K562 (cell line): ENCODE results near the gene TSPOAP1. TPM values are rescaled to one million over a fixed set of nuclear protein-coding genes. Genes with fewer than 3 reads are reported as not detected.
A peak's percentile ranks its signal among the peaks of the same experiment; 100 is the strongest.

ENCODE experiments used
- C11orf30 ChIP-seq: fragments of 450-650 bp; IDR thresholded peaks from 2 replicates; pipeline ENCODE4 v1.6.1; 2016; ENCODE audit warnings: low read depth, mild to moderate bottlenecking
- FOS ChIP-seq: IDR thresholded peaks from 3 replicates; pipeline ENCODE4 v1.6.1; 2011; ENCODE audit not compliant: insufficient read length; ENCODE audit errors: extremely low read depth
- HDAC1 ChIP-seq, 2 experiments: fragments of 450-650 bp; IDR thresholded peaks; 2 replicates each; pipeline ENCODE4 v1.6.1; 2016 to 2017; ENCODE audit warnings: inconsistent platforms in 1 of 2, mild to moderate bottlenecking in 1 of 2, moderate library complexity in 1 of 2
- HNRNPL ChIP-seq: fragments of 200-400 bp; formaldehyde crosslinking; IDR thresholded peaks from 2 replicates; pipeline ENCODE4 v1.6.1; 2017; ENCODE audit warnings: low read depth, mild to moderate bottlenecking, low read length
- IFI16 ChIP-seq: fragments of 250-450 bp; sonication (Bioruptor Pico); IDR thresholded peaks from 2 replicates; pipeline ENCODE4 v2.1.2; 2022; ENCODE audit warnings: mild to moderate bottlenecking, inconsistent platforms
- KAT8 ChIP-seq: fragments of 450-650 bp; IDR thresholded peaks from 2 replicates; pipeline ENCODE4 v1.6.1; 2016; ENCODE audit warnings: low read depth, mild to moderate bottlenecking
- KDM4B ChIP-seq, 2 experiments: fragments of 450-650 bp in 1 of 2; sonication (generic) in 1 of 2; IDR thresholded peaks; 2 replicates each; pipeline ENCODE4 v1.6.1; 2016 to 2017; ENCODE audit warnings: borderline replicate concordance in 2 of 2, antibody characterized with exemption in 1 of 2, low read depth in 1 of 2, mild to moderate bottlenecking in 1 of 2
- MTF1 ChIP-seq: fragments of 250-450 bp; sonication (Bioruptor Pico); IDR thresholded peaks from 2 replicates; pipeline ENCODE4 v1.9.0; 2021; ENCODE audit warnings: moderate library complexity, mild to moderate bottlenecking, inconsistent platforms, borderline replicate concordance
- NFE2 ChIP-seq: IDR thresholded peaks from 2 replicates; pipeline ENCODE4 v1.6.1; 2014; ENCODE audit warnings: antibody characterized with exemption, low read depth
- NRF1 ChIP-seq, 2 experiments: fragments of 450-650 bp; IDR thresholded peaks in 1 of 2; conservative IDR thresholded peaks in 1 of 2; 2 replicates each; pipeline ENCODE4 v1.6.1; 2014; ENCODE audit warnings: mild to moderate bottlenecking in 2 of 2
- PHF8 ChIP-seq: fragments of 200-600 bp; sonication (generic); IDR thresholded peaks from 2 replicates; pipeline ENCODE4 v1.6.1; 2012; ENCODE audit warnings: mixed run types, mild to moderate bottlenecking, inconsistent platforms, low read length, moderate library complexity, borderline replicate concordance
- RHOXF2B ChIP-seq: fragments of 250-450 bp; sonication (Bioruptor Pico); conservative IDR thresholded peaks from 2 replicates; pipeline ENCODE4 v1.5.1; 2021
- TFAM ChIP-seq: fragments of 250-450 bp; sonication (Bioruptor Pico); conservative IDR thresholded peaks from 2 replicates; pipeline ENCODE4 v1.5.0; 2021; ENCODE audit warnings: mild to moderate bottlenecking, moderate library complexity
- U2AF2 ChIP-seq: fragments of 200-400 bp; formaldehyde crosslinking; optimal IDR thresholded peaks from 2 replicates; pipeline ENCODE3; 2017; ENCODE audit warnings: low read depth, mild to moderate bottlenecking, low read length
- YY1 ChIP-seq, 3 experiments: IDR thresholded peaks; 2 replicates each; pipeline ENCODE4 v1.6.1; 2011; ENCODE audit warnings: low read length in 2 of 3, mild to moderate bottlenecking in 2 of 3, moderate library complexity in 2 of 3, borderline replicate concordance in 1 of 3, control low read depth in 1 of 3, low read depth in 1 of 3; ENCODE audit not compliant: insufficient read depth in 3 of 3, insufficient replicate concordance in 2 of 3, control insufficient read depth in 1 of 3, insufficient read length in 1 of 3; ENCODE audit errors: extremely low read depth in 1 of 3
- ZNF398 ChIP-seq: fragments of 250-450 bp; sonication (Bioruptor Pico); IDR thresholded peaks from 2 replicates; pipeline ENCODE4 v1.8.0; 2021; ENCODE audit warnings: moderate library complexity, mild to moderate bottlenecking, inconsistent platforms
- ZNF584 ChIP-seq: fragments of 200-800 bp; sonication (Bioruptor generic); IDR thresholded peaks from 2 replicates; pipeline ENCODE4 v1.6.1; 2016; ENCODE audit warnings: low read depth, mild to moderate bottlenecking, missing genetic modification characterization, missing compliant biosample characterization
- ZNF696 ChIP-seq: fragments of 250-450 bp; sonication (Bioruptor Pico); conservative IDR thresholded peaks from 2 replicates; pipeline ENCODE4 v1.4.0; 2020; ENCODE audit warnings: mild to moderate bottlenecking, moderate library complexity
- polyA plus RNA-seq, 8 experiments: library from polyadenylated mRNA; depleted of rRNA in 4 of 8; stranded (reverse) in 5 of 8; unstranded in 3 of 8; fragments of >200 nt; fragmentation: Nextera tagmentation in 2 of 8; fragmentation: Illumina TruSeq in 1 of 8; extraction: Ambion mirVana in 2 of 8; extraction: Trizol in 1 of 8; gene quantifications; 2 replicates each; pipeline versions ENCODE4 v1.2.1 to v1.2.3, GENCODE V29; 2011 to 2014; ENCODE audit warnings: inconsistent platforms in 1 of 8, missing spikeins in 1 of 8
- total RNA-seq, 7 experiments: library from RNA; depleted of rRNA in 6 of 7; stranded (reverse); fragments of >200 nt in 6 of 7; fragmentation: Illumina TruSeq in 2 of 7; extraction: Trizol in 2 of 7; gene quantifications; 2 replicates each; pipeline versions ENCODE4 v1.2.1 to v1.2.3, GENCODE V29; 2011 to 2021; ENCODE audit warnings: low replicate concordance in 1 of 7
- TF ChIP-seq, protein P1 (sequence below): fragments of 450-650 bp; formaldehyde crosslinking; IDR thresholded peaks from 2 replicates; pipeline ENCODE4 v1.4.0; 2020; ENCODE audit warnings: mild to moderate bottlenecking, moderate library complexity
- TF ChIP-seq, protein P2 (sequence below): fragments of 450-650 bp; IDR thresholded peaks from 2 replicates; pipeline ENCODE4 v1.6.1; 2017; ENCODE audit warnings: antibody characterized with exemption, mild to moderate bottlenecking

The TSPOAP1 gene
- total and polyA plus RNA-seq, 9 of the 15 experiments (the other 6 are each of a cell fraction or from before 2014, with no cell fraction given): 0.87 to 3.9 (median 1.8) TPM; not detected in 2

- TF ChIP-seq C11orf30 (no peak), ZNF584 (CRISPR knock-in tag) (no peak), KAT8 (no peak), U2AF2 (no peak), IFI16 (CRISPR knock-in tag) (no peak), ZNF398 (no peak), HDAC1 (IDR thresholded peaks at IDR 0.05) (peak; percentile 20 to 28; a peak in 1 of 4 replicates), TFAM (CRISPR knock-in tag) (no peak), ZNF696 (CRISPR knock-in tag) (peak; percentile 71; the same call in 1 of the 2 replicates), PHF8 (no peak; the same call in 1 of the 2 replicates), NRF1 (conservative IDR thresholded peaks at IDR 0.05 in 1 of 2, IDR thresholded peaks at IDR 0.05 in 1 of 2) (peak; percentile 92 to 94), MTF1 (no peak), FOS (no peak), KDM4B (IDR thresholded peaks at IDR 0.05; ENCODE audit: borderline replicate concordance in 2 of 2, low read depth in 1 of 2) (no peak), YY1 (IDR thresholded peaks at IDR 0.05; ENCODE audit: borderline replicate concordance in 1 of 3, control insufficient read depth in 1 of 3, extremely low read depth in 1 of 3, insufficient read depth in 3 of 3, insufficient read length in 1 of 3, insufficient replicate concordance in 2 of 3, low read depth in 1 of 3, low read length in 2 of 3) (peak in 2 of 3 experiments; percentile 25 to 64), NFE2 (no peak), HNRNPL (peak; percentile 19; the same call in 1 of the 2 replicates), RHOXF2B (CRISPR knock-in tag) (peak; percentile 93)
- TF ChIP-seq, protein P1, sequence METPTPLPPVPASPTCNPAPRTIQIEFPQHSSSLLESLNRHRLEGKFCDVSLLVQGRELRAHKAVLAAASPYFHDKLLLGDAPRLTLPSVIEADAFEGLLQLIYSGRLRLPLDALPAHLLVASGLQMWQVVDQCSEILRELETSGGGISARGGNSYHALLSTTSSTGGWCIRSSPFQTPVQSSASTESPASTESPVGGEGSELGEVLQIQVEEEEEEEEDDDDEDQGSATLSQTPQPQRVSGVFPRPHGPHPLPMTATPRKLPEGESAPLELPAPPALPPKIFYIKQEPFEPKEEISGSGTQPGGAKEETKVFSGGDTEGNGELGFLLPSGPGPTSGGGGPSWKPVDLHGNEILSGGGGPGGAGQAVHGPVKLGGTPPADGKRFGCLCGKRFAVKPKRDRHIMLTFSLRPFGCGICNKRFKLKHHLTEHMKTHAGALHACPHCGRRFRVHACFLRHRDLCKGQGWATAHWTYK (CRISPR knock-in tag): peak; percentile 82
- TF ChIP-seq, protein P2, sequence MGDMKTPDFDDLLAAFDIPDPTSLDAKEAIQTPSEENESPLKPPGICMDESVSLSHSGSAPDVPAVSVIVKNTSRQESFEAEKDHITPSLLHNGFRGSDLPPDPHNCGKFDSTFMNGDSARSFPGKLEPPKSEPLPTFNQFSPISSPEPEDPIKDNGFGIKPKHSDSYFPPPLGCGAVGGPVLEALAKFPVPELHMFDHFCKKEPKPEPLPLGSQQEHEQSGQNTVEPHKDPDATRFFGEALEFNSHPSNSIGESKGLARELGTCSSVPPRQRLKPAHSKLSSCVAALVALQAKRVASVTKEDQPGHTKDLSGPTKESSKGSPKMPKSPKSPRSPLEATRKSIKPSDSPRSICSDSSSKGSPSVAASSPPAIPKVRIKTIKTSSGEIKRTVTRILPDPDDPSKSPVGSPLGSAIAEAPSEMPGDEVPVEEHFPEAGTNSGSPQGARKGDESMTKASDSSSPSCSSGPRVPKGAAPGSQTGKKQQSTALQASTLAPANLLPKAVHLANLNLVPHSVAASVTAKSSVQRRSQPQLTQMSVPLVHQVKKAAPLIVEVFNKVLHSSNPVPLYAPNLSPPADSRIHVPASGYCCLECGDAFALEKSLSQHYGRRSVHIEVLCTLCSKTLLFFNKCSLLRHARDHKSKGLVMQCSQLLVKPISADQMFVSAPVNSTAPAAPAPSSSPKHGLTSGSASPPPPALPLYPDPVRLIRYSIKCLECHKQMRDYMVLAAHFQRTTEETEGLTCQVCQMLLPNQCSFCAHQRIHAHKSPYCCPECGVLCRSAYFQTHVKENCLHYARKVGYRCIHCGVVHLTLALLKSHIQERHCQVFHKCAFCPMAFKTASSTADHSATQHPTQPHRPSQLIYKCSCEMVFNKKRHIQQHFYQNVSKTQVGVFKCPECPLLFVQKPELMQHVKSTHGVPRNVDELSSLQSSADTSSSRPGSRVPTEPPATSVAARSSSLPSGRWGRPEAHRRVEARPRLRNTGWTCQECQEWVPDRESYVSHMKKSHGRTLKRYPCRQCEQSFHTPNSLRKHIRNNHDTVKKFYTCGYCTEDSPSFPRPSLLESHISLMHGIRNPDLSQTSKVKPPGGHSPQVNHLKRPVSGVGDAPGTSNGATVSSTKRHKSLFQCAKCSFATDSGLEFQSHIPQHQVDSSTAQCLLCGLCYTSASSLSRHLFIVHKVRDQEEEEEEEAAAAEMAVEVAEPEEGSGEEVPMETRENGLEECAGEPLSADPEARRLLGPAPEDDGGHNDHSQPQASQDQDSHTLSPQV: no peak
Observed at GRCh38 chr17:58329035-58329809, 627 bp upstream of the TSPOAP1 start (continued).
